Measurements from ENCODE around the gene GPATCH4.

GRCh38 chr1:156598731-156599432, 2.4 kb downstream of the GPATCH4 start:
- TF ChIP-seq CTCF (IDR thresholded peaks at IDR 0.05), result no peak
- no peak for TF ChIP-seq ZFX (IDR thresholded peaks at IDR 0.05; ENCODE audit: borderline replicate concordance)

Data from 22Rv1 (cell line).